HFFc6 (cell line): ENCODE measurements around the gene RASSF8. TPM values are rescaled to one million over a fixed set of nuclear protein-coding genes. Genes with fewer than 3 reads are reported as not detected.

Experiments used
- DNase-seq: peaks from one replicate; pipeline ENCODE4 v3.0.0-alpha.2; 2018
- H3K27ac Mint-ChIP-seq: 2 replicates; pipeline ENCODE4 v1.8.0; 2020; ENCODE audit warnings: mild to moderate bottlenecking, mixed read lengths
- H3K27me3 Mint-ChIP-seq: 2 replicates; pipeline ENCODE4 v1.8.0; 2021; ENCODE audit warnings: mild to moderate bottlenecking, moderate library complexity, mixed read lengths; ENCODE audit not compliant: insufficient read depth
- H3K36me3 Mint-ChIP-seq: 2 replicates; pipeline ENCODE4 v1.8.0; 2021; ENCODE audit warnings: low read depth, mixed read lengths
- H3K4me1 Mint-ChIP-seq: 2 replicates; pipeline ENCODE4 v1.8.0; 2020; ENCODE audit warnings: low read depth, mixed read lengths
- H3K4me3 Mint-ChIP-seq: 2 replicates; pipeline ENCODE4 v1.8.0; 2020; ENCODE audit warnings: mild to moderate bottlenecking, moderate library complexity, mixed read lengths
- H3K9me3 Mint-ChIP-seq: 2 replicates; pipeline ENCODE4 v1.8.0; 2020; ENCODE audit warnings: mild to moderate bottlenecking, mixed read lengths
- total RNA-seq, 6 experiments: library from RNA; stranded (reverse); fragmentation: NEBNext Ultra II Directional; extraction: Animal tissue kit (Norgen Biotek cat#: 25700); gene quantifications; 2 replicates in 1 of 6; 3 replicates in 5 of 6; pipeline ENCODE4 v1.2.3, GENCODE V29; 2021
- TF ChIP-seq, protein P1 (sequence below): fragments of 200-600 bp; sonication (generic); IDR thresholded peaks from 2 replicates; pipeline ENCODE4 v1.5.0; 2021; ENCODE audit warnings: antibody characterized with exemption, mild to moderate bottlenecking

The RASSF8 gene
- total RNA-seq, 6 experiments from 2014 or later: 61.7 to 84.5 (median 77.0) TPM

- Mint-ChIP-seq H3K36me3 (no peaks in the 10 kb centered on the region; the same call in 1 of the 2 replicates), H3K4me1 (peaks cover 30% of the 10 kb centered on the region), H3K4me3 (no peak overlapping the region), H3K9me3 (no peaks in the 10 kb centered on the region), H3K27me3 (no peaks in the 10 kb centered on the region), H3K27ac (no peak overlapping the region)
- TF ChIP-seq, protein P1, sequence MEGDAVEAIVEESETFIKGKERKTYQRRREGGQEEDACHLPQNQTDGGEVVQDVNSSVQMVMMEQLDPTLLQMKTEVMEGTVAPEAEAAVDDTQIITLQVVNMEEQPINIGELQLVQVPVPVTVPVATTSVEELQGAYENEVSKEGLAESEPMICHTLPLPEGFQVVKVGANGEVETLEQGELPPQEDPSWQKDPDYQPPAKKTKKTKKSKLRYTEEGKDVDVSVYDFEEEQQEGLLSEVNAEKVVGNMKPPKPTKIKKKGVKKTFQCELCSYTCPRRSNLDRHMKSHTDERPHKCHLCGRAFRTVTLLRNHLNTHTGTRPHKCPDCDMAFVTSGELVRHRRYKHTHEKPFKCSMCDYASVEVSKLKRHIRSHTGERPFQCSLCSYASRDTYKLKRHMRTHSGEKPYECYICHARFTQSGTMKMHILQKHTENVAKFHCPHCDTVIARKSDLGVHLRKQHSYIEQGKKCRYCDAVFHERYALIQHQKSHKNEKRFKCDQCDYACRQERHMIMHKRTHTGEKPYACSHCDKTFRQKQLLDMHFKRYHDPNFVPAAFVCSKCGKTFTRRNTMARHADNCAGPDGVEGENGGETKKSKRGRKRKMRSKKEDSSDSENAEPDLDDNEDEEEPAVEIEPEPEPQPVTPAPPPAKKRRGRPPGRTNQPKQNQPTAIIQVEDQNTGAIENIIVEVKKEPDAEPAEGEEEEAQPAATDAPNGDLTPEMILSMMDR: no peak
- no peak for DNase-seq
These were observed 31.9 kb upstream of the RASSF8 start for GRCh38 chr12:25926536-25926935.

DNA sequence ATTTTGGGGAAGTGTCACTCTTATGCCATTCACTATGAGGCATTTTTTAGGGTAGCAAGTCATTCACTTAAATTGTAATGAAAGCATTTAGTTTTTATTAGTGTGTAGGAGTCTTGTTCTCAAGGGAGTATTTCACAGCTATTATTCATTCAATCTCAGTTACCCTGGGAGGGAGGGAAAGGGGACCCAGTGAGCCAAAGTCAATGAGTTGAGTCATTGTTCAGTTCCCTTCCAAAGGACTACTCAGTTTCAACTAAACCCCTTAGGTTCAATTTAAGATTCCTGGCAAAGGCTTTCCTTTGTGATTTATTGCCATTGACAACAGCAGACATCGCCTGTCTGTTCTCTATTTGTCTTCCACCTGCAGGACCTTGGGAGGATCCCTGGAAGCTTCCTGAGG, 29.3 kb upstream of the RASSF8 start:
- TF ChIP-seq, protein P1: no peak
- no peak for DNase-seq
- Mint-ChIP-seq H3K4me1 (peaks cover 25% of the 10 kb centered on the region), H3K27me3 (no peaks in the 10 kb centered on the region), H3K36me3 (no peaks in the 10 kb centered on the region; the same call in 1 of the 2 replicates), H3K27ac (no peak overlapping the region), H3K4me3 (no peak overlapping the region), H3K9me3 (no peaks in the 10 kb centered on the region)

DNA sequence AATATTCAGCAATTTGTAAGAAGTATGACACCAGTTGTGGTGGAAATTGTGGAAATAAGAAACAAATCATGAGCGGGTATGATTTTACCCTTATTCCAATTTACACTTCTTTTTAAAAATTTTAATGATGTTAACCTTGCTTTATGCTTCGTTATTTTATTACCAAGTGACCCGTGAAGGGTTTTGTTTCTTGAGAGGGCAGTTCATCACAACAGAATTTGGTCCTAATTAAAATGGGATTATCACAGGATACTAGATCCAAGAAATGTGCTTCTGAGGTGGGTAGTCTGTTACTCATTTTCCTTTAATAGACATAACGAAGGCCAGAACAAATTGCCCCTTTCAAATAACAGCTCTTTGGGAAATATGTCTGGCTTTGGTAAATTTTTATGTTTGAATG, 25.5 kb upstream of the RASSF8 start:
- TF ChIP-seq, protein P1: no peak
- H3K9me3 Mint-ChIP-seq: no peaks in the 10 kb centered on the region
- H3K27me3 Mint-ChIP-seq: no peaks in the 10 kb centered on the region; the same call in 1 of the 2 replicates
- no peak overlapping the region for H3K4me3 Mint-ChIP-seq
- DNase-seq: no peak
- peaks cover 17% of the 10 kb centered on the region for H3K4me1 Mint-ChIP-seq
- H3K27ac Mint-ChIP-seq: no peak overlapping the region
- H3K36me3 Mint-ChIP-seq: no peaks in the 10 kb centered on the region

GRCh38 chr12:25934456-25934855, 24.0 kb upstream of the RASSF8 start:
- DNase-seq: no peak
- Mint-ChIP-seq H3K4me1 (peaks cover 13% of the 10 kb centered on the region), H3K27me3 (no peaks in the 10 kb centered on the region; the same call in 1 of the 2 replicates), H3K27ac (no peak overlapping the region), H3K9me3 (no peaks in the 10 kb centered on the region), H3K36me3 (no peaks in the 10 kb centered on the region), H3K4me3 (no peak overlapping the region)
- TF ChIP-seq, protein P1: no peak

DNA sequence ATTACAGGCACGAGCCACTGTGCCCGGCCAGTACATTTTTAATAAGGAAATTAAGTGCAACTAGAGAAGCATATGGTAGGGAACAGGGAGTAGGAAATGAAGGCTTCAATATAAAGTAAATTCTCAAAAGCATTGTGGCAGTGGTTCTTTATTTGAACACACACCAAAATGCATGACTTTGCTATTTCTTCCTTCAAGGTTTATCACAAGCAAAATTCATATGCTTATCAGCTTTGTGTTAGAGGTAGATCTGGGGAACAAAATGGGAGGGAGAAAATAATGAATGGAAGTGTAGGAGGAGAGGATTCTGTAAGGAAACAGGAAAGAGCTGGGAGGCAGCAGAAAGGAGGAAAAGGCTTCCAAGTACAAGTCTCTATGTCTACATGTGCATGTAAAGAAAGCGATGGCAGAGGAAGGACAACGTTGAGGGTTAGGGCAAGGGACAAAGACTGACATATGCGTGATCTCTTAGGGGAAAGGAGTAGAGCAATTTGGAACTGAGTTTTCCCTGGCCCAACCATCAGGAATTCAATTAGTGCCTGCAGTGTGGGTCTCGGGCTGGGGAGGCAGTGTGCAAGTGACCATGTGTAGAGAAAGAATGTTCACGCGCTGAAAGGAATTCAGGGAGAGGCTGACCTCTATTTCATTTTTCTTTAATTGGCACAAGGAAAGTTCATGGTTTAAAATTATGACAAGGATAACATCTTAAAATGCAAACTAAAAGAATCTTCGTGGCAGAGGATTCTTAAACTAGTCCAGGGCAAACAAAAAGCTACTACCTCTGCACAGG, 22.9 kb upstream of the RASSF8 start:
- Mint-ChIP-seq H3K27me3 (no peaks in the 10 kb centered on the region; the same call in 1 of the 2 replicates), H3K9me3 (no peaks in the 10 kb centered on the region), H3K36me3 (0 out of 2 replicates have a peak, but pooled peaks cover under 1% of the 10 kb centered on the region), H3K4me1 (peaks cover 11% of the 10 kb centered on the region), H3K27ac (no peak overlapping the region; the same call in 1 of the 2 replicates), H3K4me3 (no peak overlapping the region)
- DNase-seq: no peak
- TF ChIP-seq, protein P1: no peak
